Liver (tissue), 3 donors: ENCODE results near the gene NLGN3.

Source experiments
- ATF3 ChIP-seq: IDR thresholded peaks from 2 replicates; pipeline ENCODE4 v1.6.1; 2016; ENCODE audit warnings: antibody characterized with exemption
- CTCF ChIP-seq: fragments of 150-350 bp; IDR thresholded peaks from 2 replicates; pipeline ENCODE4 v1.5.1; 2017; ENCODE audit warnings: improper control_type of control experiment, low read depth, low read length; ENCODE audit not compliant: missing input control
- EGR1 ChIP-seq, 2 donors: IDR thresholded peaks; 2 replicates each; pipeline ENCODE4 v1.6.1; 2016 to 2018; ENCODE audit warnings: antibody characterized with exemption in 2 of 2, low read depth in 2 of 2
- FOXA1 ChIP-seq: IDR thresholded peaks from 2 replicates; pipeline ENCODE4 v1.6.1; 2016; ENCODE audit warnings: antibody characterized with exemption
- GABPA ChIP-seq, 2 donors: IDR thresholded peaks in 1 of 2; conservative IDR thresholded peaks in 1 of 2; 2 replicates each; pipeline ENCODE4 v1.6.1; 2016; ENCODE audit warnings: antibody characterized with exemption in 2 of 2, mild to moderate bottlenecking in 1 of 2, moderate library complexity in 1 of 2
- HNF4A ChIP-seq, 2 donors: conservative IDR thresholded peaks; 2 replicates each; pipeline ENCODE4 v1.6.1; 2016; ENCODE audit warnings: antibody characterized with exemption in 2 of 2, mild to moderate bottlenecking in 2 of 2
- HNF4G ChIP-seq: IDR thresholded peaks from 2 replicates; pipeline ENCODE4 v1.6.1; 2016; ENCODE audit warnings: antibody characterized with exemption
- JUND ChIP-seq, 2 donors: IDR thresholded peaks; 2 replicates each; pipeline ENCODE4 v1.6.1; 2016; ENCODE audit warnings: antibody characterized with exemption in 2 of 2
- MAX ChIP-seq: IDR thresholded peaks from 2 replicates; pipeline ENCODE4 v1.6.1; 2016; ENCODE audit warnings: antibody characterized with exemption
- NR2F2 ChIP-seq: IDR thresholded peaks from 2 replicates; pipeline ENCODE4 v1.6.1; 2016; ENCODE audit warnings: antibody characterized with exemption
- REST ChIP-seq: IDR thresholded peaks from 2 replicates; pipeline ENCODE4 v1.6.1; 2016; ENCODE audit warnings: antibody characterized with exemption, mild to moderate bottlenecking
- SP1 ChIP-seq: IDR thresholded peaks from 2 replicates; pipeline ENCODE4 v1.6.1; 2018; ENCODE audit warnings: antibody characterized with exemption, mild to moderate bottlenecking
- TAF1 ChIP-seq: conservative IDR thresholded peaks from 2 replicates; pipeline ENCODE4 v1.6.1; 2016; ENCODE audit warnings: antibody characterized with exemption, mild to moderate bottlenecking
- donor health status: healthy.
- donor health status: healthy.

GRCh38 chrX:71212536-71212935 is 67.9 kb downstream of the NLGN3 start:
- no peak for TF ChIP-seq CTCF
- no peak for TF ChIP-seq ATF3
- no peak for TF ChIP-seq REST
- no peak for TF ChIP-seq EGR1 (IDR thresholded peaks at IDR 0.05; ENCODE audit: low read depth in 2 of 2)
- TF ChIP-seq TAF1, result no peak
- TF ChIP-seq GABPA (IDR thresholded peaks at IDR 0.05 in 1 of 2, conservative IDR thresholded peaks at IDR 0.05 in 1 of 2), result no peak
- TF ChIP-seq MAX, result no peak
- no peak for TF ChIP-seq HNF4A (conservative IDR thresholded peaks at IDR 0.05)
- TF ChIP-seq SP1, result no peak
- TF ChIP-seq JUND (IDR thresholded peaks at IDR 0.05), result no peak
- no peak for TF ChIP-seq FOXA1
- TF ChIP-seq NR2F2, result no peak
- no peak for TF ChIP-seq HNF4G
